Middle frontal gyrus (tissue), 1 donor: Measurements from ENCODE around the gene PARP4.
"Not testable (repeated sequence)": the region's sequence is repeated elsewhere in the genome, so short reads cannot be mapped to it uniquely, and the experiment has no call there.

Experiments used
- DNase-seq: peaks from one replicate; pipeline ENCODE4 v3.0.0-alpha.2; 2015; ENCODE audit warnings: low spot score; ENCODE audit errors: extremely low spot score

Gene PARP4

GRCh38 chr13:24512197-24512907 lies at the start of gene PARP4:
Gene PARP4, minus strand, starts transcription at chr13:24512778. Its CDS starts 9,002 bp downstream, at chr13:24503776.
- DNase-seq: peak; percentile 16

GRCh38 chr13:24560579-24561187 lies 48.1 kb upstream of the PARP4 start:
- DNase-seq: not testable (repeated sequence)

GRCh38 chr13:24559431-24560218 lies 47.0 kb upstream of the PARP4 start:
- not testable (repeated sequence) for DNase-seq

GRCh38 chr13:24557081-24557480 lies 44.5 kb upstream of the PARP4 start:
- no peak for DNase-seq

- not testable (repeated sequence) for DNase-seq
These were observed 41.3 kb upstream of the PARP4 start for GRCh38 chr13:24553892-24554291.

- DNase-seq: not testable (repeated sequence)
These were observed 29.1 kb upstream of the PARP4 start for GRCh38 chr13:24541476-24542352.

GRCh38 chr13:24541127-24541475 lies 28.5 kb upstream of the PARP4 start:
- DNase-seq: no peak

- DNase-seq: no peak
These were observed 27.9 kb upstream of the PARP4 start for GRCh38 chr13:24540236-24541126.

GRCh38 chr13:24539500-24540165 lies 27.1 kb upstream of the PARP4 start:
- DNase-seq: no peak

- DNase-seq: no peak
These were observed 16.9 kb upstream of the PARP4 start for GRCh38 chr13:24529478-24529877.

- DNase-seq: no peak
These were observed 16.3 kb upstream of the PARP4 start for GRCh38 chr13:24528816-24529398.

- no peak for DNase-seq
These were observed 14.7 kb upstream of the PARP4 start for GRCh38 chr13:24527266-24527775.

GRCh38 chr13:24520733-24521132 lies 8.2 kb upstream of the PARP4 start:
- DNase-seq: no peak

- DNase-seq: no peak
These were observed 4.3 kb upstream of the PARP4 start for GRCh38 chr13:24516919-24517318.

- no peak for DNase-seq
These were observed 283 bp upstream of the PARP4 start for GRCh38 chr13:24512908-24513213.

GRCh38 chr13:24511816-24512196 lies 772 bp downstream of the PARP4 start:
- no peak for DNase-seq

GRCh38 chr13:24511019-24511815 lies 1.4 kb downstream of the PARP4 start:
- no peak for DNase-seq

- no peak for DNase-seq
These were observed 5.8 kb downstream of the PARP4 start for GRCh38 chr13:24506698-24507335.
